ENCODE measurements around the gene RIMS3. TPM values are rescaled to one million over a fixed set of nuclear protein-coding genes. Genes with fewer than 3 reads are reported as not detected.

RIMS3 gene
- total RNA-seq, 1 experiment from 2014 or later, result 9.0 TPM

- no peak for TF ChIP-seq RAD21 (IDR thresholded peaks at IDR 0.05; ENCODE audit: low read depth)
- no peak for TF ChIP-seq TCF7L2 (IDR thresholded peaks at IDR 0.05; ENCODE audit: borderline replicate concordance, extremely low read depth, insufficient read depth, insufficient read length)
- TF ChIP-seq ATF3 (IDR thresholded peaks at IDR 0.05), result no peak
- no peak for TF ChIP-seq ZBTB33 (IDR thresholded peaks at IDR 0.05; ENCODE audit: extremely low read depth, insufficient replicate concordance, low read length)
- TF ChIP-seq EGR1 (IDR thresholded peaks at IDR 0.05; ENCODE audit: low read depth), result no peak
- no peak for TF ChIP-seq CEBPB (IDR thresholded peaks at IDR 0.05; ENCODE audit: low read depth)
- no peak for TF ChIP-seq JUND (IDR thresholded peaks at IDR 0.05)
- no peak for TF ChIP-seq SRF (IDR thresholded peaks at IDR 0.05; ENCODE audit: low read depth)
- TF ChIP-seq MAX (IDR thresholded peaks at IDR 0.05), result no peak
- TF ChIP-seq EZH2phosphoT487 (IDR thresholded peaks at IDR 0.05; ENCODE audit: borderline replicate concordance), result no peak
- no peak for TF ChIP-seq POLR2A (IDR thresholded peaks at IDR 0.05; ENCODE audit: borderline replicate concordance, extremely low read depth, insufficient read depth, insufficient read length)
- no peak for TF ChIP-seq FOSL1 (IDR thresholded peaks at IDR 0.05; ENCODE audit: low read depth)
- no peak for TF ChIP-seq ELF1 (IDR thresholded peaks at IDR 0.05; ENCODE audit: borderline replicate concordance, low read depth)
- TF ChIP-seq CTCF (IDR thresholded peaks at IDR 0.05 in 2 of 3, conservative IDR thresholded peaks at IDR 0.05 in 1 of 3; ENCODE audit: borderline replicate concordance in 1 of 3, insufficient read depth in 1 of 3, low read depth in 2 of 3, low read length in 2 of 3), result no peak
- TF ChIP-seq SP1 (IDR thresholded peaks at IDR 0.05; ENCODE audit: low read depth), result no peak
- TF ChIP-seq CBX3 (IDR thresholded peaks at IDR 0.05; ENCODE audit: low read depth), result no peak
- TF ChIP-seq SIN3A (IDR thresholded peaks at IDR 0.05; ENCODE audit: low read depth), result no peak
- TF ChIP-seq EZH2 (IDR thresholded peaks at IDR 0.05), result no peak
- TF ChIP-seq ZNF274 (IDR thresholded peaks at IDR 0.05; ENCODE audit: low read depth, low read length), result no peak
These were observed 8.4 kb downstream of the RIMS3 start for GRCh38 chr1:40657046-40657445.

More at GRCh38 chr1:40657046-40657445, 8.4 kb downstream of the RIMS3 start:
- no peaks in the 10 kb centered on the region for H4K20me1 ChIP-seq (ENCODE audit: insufficient read depth)
- BruUV-seq (replicated peaks), result no TSS peak
- H3K36me3 ChIP-seq (ENCODE audit: control insufficient read depth in 1 of 2, insufficient read depth in 2 of 2, low read length in 2 of 2), result no peaks in the 10 kb centered on the region
- H3K4me1 ChIP-seq (ENCODE audit: control insufficient read depth in 1 of 2, insufficient read depth in 2 of 2, low read length in 2 of 2), result peaks cover 0 to 13% of the 10 kb centered on the region in 2 experiments; a peak in 2 of 4 replicates
- ChIA-PET POLR2A (no interaction called here), CTCF (no interaction called here), RAD21 (ENCODE audit: low non-redundant PET in 1 of 2, low total read pairs in 2 of 2, uncharacterized antibody in 2 of 2, unreplicated experiment in 2 of 2) (no interaction called here)
- no peak for ATAC-seq
- no peak overlapping the region for H3K4me3 ChIP-seq (replicated peaks in 1 of 2; ENCODE audit: low read depth in 1 of 2, low read length in 2 of 2)
- H2AFZ ChIP-seq (ENCODE audit: low read depth, low read length, poor library complexity, severe bottlenecking), result no peak overlapping the region
- H3K9me3 ChIP-seq (ENCODE audit: control insufficient read depth in 1 of 2, insufficient read depth in 1 of 2, low read depth in 1 of 2, low read length in 2 of 2), result no peaks in the 10 kb centered on the region
- no peak for DNase-seq (ENCODE audit: low read depth, low spot score)
- H3K27ac ChIP-seq (ENCODE audit: low read depth, low read length), result no peak overlapping the region
- no peak overlapping the region for H3K9ac ChIP-seq (ENCODE audit: low read length)
- no peak overlapping the region for H3K4me2 ChIP-seq (ENCODE audit: low read length)
- H3K27me3 ChIP-seq (ENCODE audit: insufficient read depth, low read length), result no peaks in the 10 kb centered on the region
- H3K9me2 ChIP-seq (ENCODE audit: insufficient read depth), result no peaks in the 10 kb centered on the region
- no peaks in the 10 kb centered on the region for H3K79me2 ChIP-seq (ENCODE audit: insufficient read depth, low read length)
- intact Hi-C loops (cut with micrococcal nuclease), result no loop called here

Data from HCT116 (cell line).